ENCODE data around the gene ANLN.

ANLN gene

GRCh38 chr7:36497775-36498174, 108.1 kb downstream of the ANLN start:
- no peak for DNase-seq (ENCODE audit: low read depth)
- H3K4me3 ChIP-seq (ENCODE audit: control insufficient read depth, low read depth, low read length), result no peak overlapping the region
- TF ChIP-seq CTCF (conservative IDR thresholded peaks at IDR 0.05; ENCODE audit: control insufficient read depth, insufficient read depth, low read depth, low read length), result no peak
